Purkinje cell (primary cell): ENCODE measurements around the gene SNRPA1. TPM values are rescaled to one million over a fixed set of nuclear protein-coding genes. Genes with fewer than 3 reads are reported as not detected.

Experiments
- polyA plus RNA-seq: library from polyadenylated mRNA; unstranded; fragments of >200 nt; fragmentation: Nextera tagmentation; gene quantifications from 2 replicates; pipeline ENCODE4 v1.2.1, GENCODE V29; 2014

SNRPA1 gene
- 165 and 192 TPM in 2 replicates for polyA plus RNA-seq

DNA sequence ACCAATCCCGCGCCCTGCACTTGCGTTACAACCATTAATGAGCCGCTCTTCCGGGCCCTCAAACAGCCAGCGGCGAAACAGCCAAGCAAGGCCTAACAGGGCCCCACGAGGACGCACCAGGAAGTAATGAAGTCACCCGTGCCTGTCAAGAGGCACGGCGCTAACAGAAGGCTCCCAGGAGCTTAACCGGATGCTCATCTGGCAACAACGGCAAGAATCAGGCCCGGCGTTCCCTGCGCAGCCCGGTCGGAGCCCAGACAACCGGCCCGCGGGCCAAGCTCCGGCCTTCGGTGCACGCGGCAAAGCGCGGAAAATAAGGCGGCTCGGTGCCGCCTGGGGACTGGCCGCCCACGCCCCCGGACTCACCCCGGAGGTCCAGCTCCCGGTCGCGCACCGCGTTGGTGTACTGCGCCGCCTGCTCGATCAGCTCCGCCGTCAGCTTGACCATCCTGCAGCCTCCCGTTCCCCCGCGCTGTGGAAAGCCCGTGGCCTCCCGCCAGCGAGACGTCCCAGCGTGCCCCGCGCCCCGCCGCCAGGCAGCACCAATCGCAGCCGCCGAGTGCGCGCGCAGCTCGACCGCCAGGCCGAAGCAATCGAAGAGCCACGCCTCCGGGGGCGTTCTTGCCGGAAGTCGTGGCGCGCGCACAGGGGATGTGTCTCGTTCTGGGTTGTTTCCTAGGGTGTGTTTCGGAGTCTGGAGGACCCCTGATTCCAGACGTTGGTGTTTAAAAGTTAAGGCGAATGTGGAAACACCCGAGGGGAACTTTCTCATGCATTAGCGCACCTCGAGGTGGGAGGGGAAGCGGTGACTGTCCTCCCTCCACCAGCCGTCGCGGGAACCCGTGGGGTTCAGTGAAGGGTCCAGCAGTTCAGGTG, at the start of gene SNRPA1:
Gene SNRPA1 (minus strand): TSS at position 518 of the 876 bp plus-strand sequence. CDS start 70 bp downstream, at position 448.

DNA sequence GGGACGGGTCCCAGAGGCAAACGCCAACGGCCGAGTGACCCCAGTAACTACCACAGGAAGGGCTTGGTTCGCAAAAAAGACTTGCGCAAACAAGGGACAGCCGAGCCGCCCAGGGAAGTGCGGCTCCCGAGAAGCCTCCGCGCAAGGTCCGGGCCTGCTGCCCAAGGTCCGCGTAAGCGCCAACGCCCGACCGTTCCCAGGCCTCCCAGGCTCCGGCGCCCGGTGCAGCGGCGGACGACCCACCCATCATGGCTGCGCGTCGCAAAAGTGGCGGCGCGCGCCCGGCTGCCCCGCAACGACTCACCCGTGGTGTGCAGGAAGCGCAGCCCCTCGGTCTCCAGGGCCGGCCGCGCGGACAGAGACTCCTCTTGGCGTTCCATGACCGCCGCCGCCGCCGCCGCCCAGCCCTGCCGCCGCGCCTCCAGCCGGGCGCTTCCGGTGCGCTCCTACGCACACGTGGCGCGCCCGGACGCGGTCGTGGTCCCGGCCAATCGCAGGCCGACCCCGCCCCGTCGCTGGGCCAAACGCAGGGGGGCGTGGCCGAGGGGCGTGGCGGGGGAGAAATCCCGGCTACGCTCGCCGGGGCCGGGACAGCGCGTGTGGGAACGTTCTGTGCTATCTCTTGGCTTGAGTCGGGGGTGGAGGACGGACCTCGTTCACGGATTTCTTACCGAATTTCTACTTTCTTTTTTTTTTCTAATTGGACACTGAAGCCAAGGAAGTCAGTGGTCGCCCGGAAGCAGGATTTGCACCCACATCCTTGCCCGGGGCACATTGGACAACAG, 17.8 kb downstream of the SNRPA1 start, which contains the start of gene SELENOS:
Gene SELENOS (minus strand): TSS at position 448 of the 785 bp plus-strand sequence. CDS start 68 bp downstream, at position 380.

DNA sequence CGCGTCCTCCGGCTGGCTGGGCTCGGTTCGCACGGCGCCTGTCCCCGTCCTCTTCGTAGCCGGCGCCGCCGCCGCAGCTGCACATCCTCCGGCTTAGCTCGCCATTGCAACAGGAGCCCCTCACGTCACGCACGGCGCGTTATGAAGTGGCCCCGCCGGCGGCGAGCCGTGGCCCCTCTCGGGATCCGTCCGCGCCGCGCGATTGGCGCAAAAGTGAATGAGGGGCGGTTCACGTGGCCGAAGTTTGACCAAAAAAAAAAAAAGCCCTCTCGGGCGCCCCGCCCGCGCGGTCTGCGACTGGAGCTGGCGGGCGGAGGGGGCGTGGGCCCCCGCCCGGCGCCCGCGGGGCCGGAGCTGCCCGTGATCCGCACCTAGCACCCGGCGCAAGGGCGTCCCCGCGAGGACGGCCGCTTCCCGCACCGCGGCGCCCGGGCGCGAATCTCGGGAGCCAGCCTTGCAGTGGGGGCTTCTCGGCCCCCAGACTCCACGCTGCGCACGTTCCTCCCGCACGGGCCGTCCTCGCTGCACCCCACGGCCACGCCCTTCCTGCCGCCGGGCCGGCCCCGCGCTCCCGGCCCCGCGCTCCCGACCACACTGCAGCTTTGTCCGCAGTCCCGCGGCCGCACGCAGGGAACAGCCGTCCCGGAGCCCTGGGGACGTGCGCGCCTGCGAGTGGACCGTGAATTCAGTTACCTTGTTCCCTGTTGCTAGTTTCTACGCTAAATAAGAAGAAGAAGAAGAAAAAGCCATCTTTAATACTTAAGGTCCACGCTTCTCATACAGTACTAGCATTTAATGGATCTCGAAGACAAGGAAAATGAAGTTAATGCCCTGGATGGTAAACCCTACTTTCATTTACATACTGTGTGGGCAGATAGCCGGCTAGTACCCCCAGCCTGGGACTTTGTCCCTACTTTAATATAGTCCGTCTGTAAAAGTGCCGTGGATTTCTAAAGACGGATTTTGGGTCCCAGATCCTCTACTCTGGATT, 42.9 kb downstream of the SNRPA1 start, which contains the start of gene CHSY1:
Gene CHSY1 (minus strand): TSS at position 219 of the 991 bp plus-strand sequence. CDS start 592 bp downstream, outside the sequence.

Other genes starting within 250 kb of the SNRPA1 start
- 3.3 and 4.4 TPM in 2 replicates for gene CHSY1, start 43.2 kb downstream of the SNRPA1 start, polyA plus RNA-seq
- gene SELENOS, start 17.8 kb downstream of the SNRPA1 start, polyA plus RNA-seq = 73.4 and 96.8 TPM in 2 replicates
- gene PCSK6, start 194.5 kb upstream of the SNRPA1 start, polyA plus RNA-seq = 13.5 and 20.1 TPM in 2 replicates